ENCODE results near the gene CFAP91. TPM values are rescaled to one million over a fixed set of nuclear protein-coding genes. Genes with fewer than 3 reads are reported as not detected.

The CFAP91 gene
- 0.36 and 0.59 TPM in 2 replicates for total RNA-seq

- H3K27ac ChIP-seq (ENCODE audit: low read depth, low read length), result peak within 1 kb of the TSS; percentile 35
Measured at GRCh38 chr3:119702530-119703527, at the start of gene CFAP91. Gene CFAP91 (plus strand): TSS chr3:119703022. CDS start chr3:119703099, 77 bp downstream.

GRCh38 chr3:119653876-119654275 is 48.9 kb upstream of the CFAP91 start:
- H3K79me2 ChIP-seq (ENCODE audit: insufficient read depth, low read length), result no peaks in the 10 kb centered on the region
- H4K20me1 ChIP-seq (ENCODE audit: insufficient read depth, low read length), result no peaks in the 10 kb centered on the region
- H3K27ac ChIP-seq (ENCODE audit: low read depth, low read length), result no peak overlapping the region
- no peak overlapping the region for H3K4me2 ChIP-seq (ENCODE audit: insufficient read depth, low read length)
- H3K4me3 ChIP-seq (ENCODE audit: insufficient read depth, low read length), result no peak overlapping the region
- H3K4me1 ChIP-seq (ENCODE audit: insufficient read depth, low read length), result no peaks in the 10 kb centered on the region
- H3K27me3 ChIP-seq (ENCODE audit: insufficient read depth, low read length), result no peaks in the 10 kb centered on the region
- no peaks in the 10 kb centered on the region for H3K36me3 ChIP-seq (ENCODE audit: insufficient read depth, low read length)
- H3K9me3 ChIP-seq (ENCODE audit: low read depth, low read length), result no peaks in the 10 kb centered on the region
- no peak for TF ChIP-seq CTCF (IDR thresholded peaks at IDR 0.05; ENCODE audit: extremely low read depth, low read depth, low read length)
- DNase-seq (ENCODE audit: insufficient read length, low spot score, missing footprints), result no peak
- H2AFZ ChIP-seq (ENCODE audit: low read length), result no peak overlapping the region

More at GRCh38 chr3:119702530-119703527, at the start of gene CFAP91:
- H4K20me1 ChIP-seq (ENCODE audit: insufficient read depth, low read length), result no peaks in the 10 kb centered on the region
- no peaks in the 10 kb centered on the region for H3K79me2 ChIP-seq (ENCODE audit: insufficient read depth, low read length)
- H3K4me1 ChIP-seq (ENCODE audit: insufficient read depth, low read length), result peaks cover 13% of the 10 kb centered on the region
- peak within 1 kb of the TSS; percentile 83 for H3K4me3 ChIP-seq (ENCODE audit: insufficient read depth, low read length)
- H3K9me3 ChIP-seq (ENCODE audit: low read depth, low read length), result no peaks in the 10 kb centered on the region
- peak within 1 kb of the TSS; percentile 97 for H3K4me2 ChIP-seq (ENCODE audit: insufficient read depth, low read length)
- peak; percentile 96 for DNase-seq (ENCODE audit: insufficient read length, low spot score, missing footprints)
- peaks cover 11% of the 10 kb centered on the region for H3K27me3 ChIP-seq (ENCODE audit: insufficient read depth, low read length)
- H3K36me3 ChIP-seq (ENCODE audit: insufficient read depth, low read length), result no peaks in the 10 kb centered on the region
- H2AFZ ChIP-seq (ENCODE audit: low read length), result peak within 1 kb of the TSS; percentile 95
- TF ChIP-seq CTCF (IDR thresholded peaks at IDR 0.05; ENCODE audit: extremely low read depth, low read depth, low read length), result no peak

- Histone ChIP-seq H3K4me2 (ENCODE audit: insufficient read depth, low read length) (no peak overlapping the region), H3K4me3 (ENCODE audit: insufficient read depth, low read length) (no peak overlapping the region), H3K4me1 (ENCODE audit: insufficient read depth, low read length) (peaks cover 22% of the 10 kb centered on the region), H3K36me3 (ENCODE audit: insufficient read depth, low read length) (no peaks in the 10 kb centered on the region), H4K20me1 (ENCODE audit: insufficient read depth, low read length) (no peaks in the 10 kb centered on the region), H3K27me3 (ENCODE audit: insufficient read depth, low read length) (no peaks in the 10 kb centered on the region), H3K27ac (ENCODE audit: low read depth, low read length) (no peak overlapping the region), H2AFZ (ENCODE audit: low read length) (no peak overlapping the region), H3K79me2 (ENCODE audit: insufficient read depth, low read length) (no peaks in the 10 kb centered on the region), H3K9me3 (ENCODE audit: low read depth, low read length) (no peaks in the 10 kb centered on the region)
- TF ChIP-seq CTCF (IDR thresholded peaks at IDR 0.05; ENCODE audit: extremely low read depth, low read depth, low read length), result no peak
- DNase-seq (ENCODE audit: insufficient read length, low spot score, missing footprints), result no peak
Measured at GRCh38 chr3:119657887-119658702, 44.7 kb upstream of the CFAP91 start.
